CD4-positive, alpha-beta T cell treated with Interferon gamma for 1 hour (primary cell): ENCODE data around the gene LRRC27.
"Not testable (repeated sequence)": the region's sequence is repeated elsewhere in the genome, so short reads cannot be mapped to it uniquely, and the experiment has no call there.

Experiments used
- DNase-seq: peaks from one replicate; pipeline ENCODE4 v3.0.0-alpha.2; 2020

Gene LRRC27

GRCh38 chr10:132331601-132332432 is at the start of gene LRRC27:
LRRC27 (plus strand) TSS chr10:132332193; CDS start chr10:132333525, 1,332 bp downstream.
- peak; percentile 99 for DNase-seq

- DNase-seq: no peak
Measured at GRCh38 chr10:132282667-132283603, 49.1 kb upstream of the LRRC27 start.

- no peak for DNase-seq
Measured at GRCh38 chr10:132283604-132284382, 48.2 kb upstream of the LRRC27 start.

- no peak for DNase-seq
Measured at GRCh38 chr10:132289439-132289838, 42.6 kb upstream of the LRRC27 start.

GRCh38 chr10:132290631-132291030 is 41.4 kb upstream of the LRRC27 start:
- no peak for DNase-seq

GRCh38 chr10:132291826-132292225 is 40.2 kb upstream of the LRRC27 start:
- no peak for DNase-seq

GRCh38 chr10:132292287-132293200 is 39.4 kb upstream of the LRRC27 start:
- no peak for DNase-seq

- no peak for DNase-seq
Measured at GRCh38 chr10:132293201-132293812, 38.7 kb upstream of the LRRC27 start.

GRCh38 chr10:132293813-132294520 is 38.0 kb upstream of the LRRC27 start:
- DNase-seq: no peak

- no peak for DNase-seq
Measured at GRCh38 chr10:132294561-132295318, 37.3 kb upstream of the LRRC27 start.

- DNase-seq: not testable (repeated sequence)
Measured at GRCh38 chr10:132295481-132295880, 36.5 kb upstream of the LRRC27 start.

GRCh38 chr10:132296666-132297443 is 35.1 kb upstream of the LRRC27 start:
- DNase-seq: no peak

GRCh38 chr10:132297526-132297925 is 34.5 kb upstream of the LRRC27 start:
- no peak for DNase-seq

- no peak for DNase-seq
Measured at GRCh38 chr10:132298038-132298881, 33.7 kb upstream of the LRRC27 start.

GRCh38 chr10:132299371-132300336 is 32.3 kb upstream of the LRRC27 start:
- no peak for DNase-seq

- DNase-seq: no peak
Measured at GRCh38 chr10:132300582-132300981, 31.4 kb upstream of the LRRC27 start.
